ENCODE measurements around the gene ST3GAL2. TPM values are rescaled to one million over a fixed set of nuclear protein-coding genes. Genes with fewer than 3 reads are reported as not detected.
"Not testable (repeated sequence)": the region's sequence is repeated elsewhere in the genome, so short reads cannot be mapped to it uniquely, and the experiment has no call there.

Gene ST3GAL2
- total and polyA plus RNA-seq, 8 donors = 2.6 to 51.3 (median 11.7) TPM

DNA sequence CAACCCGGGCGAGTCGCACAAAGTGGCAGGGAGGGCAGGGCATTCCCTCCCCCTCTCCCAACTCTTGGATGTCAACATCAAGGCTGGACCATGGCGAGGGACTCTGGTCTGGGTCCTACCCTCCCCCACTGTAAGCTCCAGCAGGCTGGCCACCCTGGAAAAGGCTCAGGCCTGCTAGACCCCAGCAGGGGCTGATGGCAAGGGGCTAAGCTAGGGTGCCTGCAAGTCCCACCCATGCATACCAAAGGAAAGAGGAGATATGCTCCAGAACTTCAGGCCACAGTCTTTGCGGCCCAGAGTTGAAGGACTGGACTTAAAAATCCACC is 19.9 kb downstream of the ST3GAL2 start:
- no peaks in the 10 kb centered on the region for H3K36me3 ChIP-seq
- no peak for DNase-seq
- no peak overlapping the region for H3K4me3 ChIP-seq
- H3K27me3 ChIP-seq = no peaks in the 10 kb centered on the region
- no peak for TF ChIP-seq POLR2A (IDR thresholded peaks at IDR 0.05)
- TF ChIP-seq POLR2AphosphoS5 (IDR thresholded peaks at IDR 0.05) = no peak
- TF ChIP-seq, protein P1, sequence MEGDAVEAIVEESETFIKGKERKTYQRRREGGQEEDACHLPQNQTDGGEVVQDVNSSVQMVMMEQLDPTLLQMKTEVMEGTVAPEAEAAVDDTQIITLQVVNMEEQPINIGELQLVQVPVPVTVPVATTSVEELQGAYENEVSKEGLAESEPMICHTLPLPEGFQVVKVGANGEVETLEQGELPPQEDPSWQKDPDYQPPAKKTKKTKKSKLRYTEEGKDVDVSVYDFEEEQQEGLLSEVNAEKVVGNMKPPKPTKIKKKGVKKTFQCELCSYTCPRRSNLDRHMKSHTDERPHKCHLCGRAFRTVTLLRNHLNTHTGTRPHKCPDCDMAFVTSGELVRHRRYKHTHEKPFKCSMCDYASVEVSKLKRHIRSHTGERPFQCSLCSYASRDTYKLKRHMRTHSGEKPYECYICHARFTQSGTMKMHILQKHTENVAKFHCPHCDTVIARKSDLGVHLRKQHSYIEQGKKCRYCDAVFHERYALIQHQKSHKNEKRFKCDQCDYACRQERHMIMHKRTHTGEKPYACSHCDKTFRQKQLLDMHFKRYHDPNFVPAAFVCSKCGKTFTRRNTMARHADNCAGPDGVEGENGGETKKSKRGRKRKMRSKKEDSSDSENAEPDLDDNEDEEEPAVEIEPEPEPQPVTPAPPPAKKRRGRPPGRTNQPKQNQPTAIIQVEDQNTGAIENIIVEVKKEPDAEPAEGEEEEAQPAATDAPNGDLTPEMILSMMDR (IDR thresholded peaks at IDR 0.05) = no peak
- no peak for TF ChIP-seq EP300 (IDR thresholded peaks at IDR 0.05)
- intact Hi-C loops (cut with DNase I; ENCODE audit: low total_unique reads) = no loop called here
- peaks cover 6 to 62% (median 20%) of the 10 kb centered on the region in 4 donors for H3K4me1 ChIP-seq
- H3K9me3 ChIP-seq = no peaks in the 10 kb centered on the region
- no peak overlapping the region for H3K27ac ChIP-seq
- 69 to 90% (median 81%) methylated on average over 3 to 5 of the region's 5 CpGs for WGBS, 5 donors

DNA sequence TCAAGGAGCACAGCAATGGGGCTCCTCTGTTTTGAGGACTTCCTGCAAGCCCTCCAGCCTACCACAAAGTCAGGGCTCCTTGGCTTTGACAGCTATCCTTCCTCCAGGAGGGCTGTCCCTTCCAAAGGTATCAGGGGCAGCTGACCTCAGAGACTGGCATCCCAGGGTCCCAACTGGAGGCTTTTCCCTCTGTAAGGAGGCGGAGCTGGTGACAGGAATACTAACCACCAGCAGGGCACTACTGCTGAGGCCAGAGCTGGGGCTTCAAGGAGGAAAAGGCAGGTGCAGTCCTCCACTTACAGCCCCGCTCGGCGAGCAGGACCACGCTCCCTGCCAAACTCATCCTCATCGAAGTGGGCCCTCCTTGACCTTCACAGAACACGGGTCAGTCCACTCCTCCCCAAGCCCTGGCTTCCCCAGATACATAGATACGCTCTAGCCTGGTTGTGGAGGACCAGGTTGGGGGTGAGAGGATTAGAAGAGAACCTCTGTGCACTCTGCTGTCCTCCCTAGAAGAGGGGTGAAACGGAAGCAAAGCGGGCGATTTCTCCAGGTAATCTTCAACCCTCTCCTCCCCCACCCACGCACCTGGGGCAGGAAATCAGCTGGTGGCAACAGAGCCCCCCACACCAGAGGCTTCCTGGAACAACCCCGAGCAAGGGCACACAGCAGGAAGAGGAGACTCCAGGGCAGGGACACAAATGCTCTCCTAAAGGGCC is 20.5 kb downstream of the ST3GAL2 start:
- no peaks in the 10 kb centered on the region for H3K27me3 ChIP-seq
- WGBS, 5 donors = 74 to 85% (median 81%) methylated on average over 12 to 13 of the region's 13 CpGs
- no peak overlapping the region for H3K4me3 ChIP-seq
- no peak for DNase-seq
- H3K4me1 ChIP-seq = peaks cover 3 to 59% (median 18%) of the 10 kb centered on the region in 4 donors
- H3K36me3 ChIP-seq = no peaks in the 10 kb centered on the region
- intact Hi-C loops (cut with DNase I; ENCODE audit: low total_unique reads) = no loop called here
- H3K27ac ChIP-seq = no peak overlapping the region
- no peak for TF ChIP-seq POLR2AphosphoS5 (IDR thresholded peaks at IDR 0.05)
- H3K9me3 ChIP-seq = no peaks in the 10 kb centered on the region

DNA sequence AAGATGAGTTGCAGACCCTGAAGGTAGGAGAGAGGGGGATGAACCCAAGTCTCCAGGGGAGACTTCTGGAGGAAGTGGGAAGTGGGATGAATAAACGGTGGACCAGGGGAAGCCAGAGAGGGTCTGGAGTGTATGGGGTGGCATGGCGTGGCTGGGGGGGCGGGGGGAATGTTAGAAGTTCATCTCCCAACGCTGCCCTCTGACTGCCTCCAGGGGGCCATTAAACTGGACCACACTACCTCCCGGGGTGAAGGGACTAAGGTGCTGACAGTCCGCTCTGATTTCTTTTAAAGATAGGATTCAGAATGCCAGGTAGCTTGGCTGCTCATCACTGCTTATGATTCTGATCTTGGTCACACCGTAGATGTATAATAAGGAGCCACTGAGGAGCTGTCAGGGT is 21.2 kb downstream of the ST3GAL2 start:
- H3K9me3 ChIP-seq = no peaks in the 10 kb centered on the region
- H3K27ac ChIP-seq = no peak overlapping the region
- H3K27me3 ChIP-seq = no peaks in the 10 kb centered on the region
- peaks cover 0 to 51% (median 15%) of the 10 kb centered on the region in 4 donors for H3K4me1 ChIP-seq
- H3K36me3 ChIP-seq = no peaks in the 10 kb centered on the region
- intact Hi-C loops (cut with DNase I; ENCODE audit: low total_unique reads) = no loop called here
- DNase-seq = no peak
- TF ChIP-seq POLR2A (IDR thresholded peaks at IDR 0.05) (no peak), POLR2AphosphoS5 (IDR thresholded peaks at IDR 0.05) (no peak), EP300 (IDR thresholded peaks at IDR 0.05) (no peak)
- TF ChIP-seq, protein P1 (IDR thresholded peaks at IDR 0.05) = no peak
- H3K4me3 ChIP-seq = no peak overlapping the region
- WGBS, 5 donors = 76 to 85% (median 78%) methylated on average over 6 to 7 of the region's 7 CpGs

DNA sequence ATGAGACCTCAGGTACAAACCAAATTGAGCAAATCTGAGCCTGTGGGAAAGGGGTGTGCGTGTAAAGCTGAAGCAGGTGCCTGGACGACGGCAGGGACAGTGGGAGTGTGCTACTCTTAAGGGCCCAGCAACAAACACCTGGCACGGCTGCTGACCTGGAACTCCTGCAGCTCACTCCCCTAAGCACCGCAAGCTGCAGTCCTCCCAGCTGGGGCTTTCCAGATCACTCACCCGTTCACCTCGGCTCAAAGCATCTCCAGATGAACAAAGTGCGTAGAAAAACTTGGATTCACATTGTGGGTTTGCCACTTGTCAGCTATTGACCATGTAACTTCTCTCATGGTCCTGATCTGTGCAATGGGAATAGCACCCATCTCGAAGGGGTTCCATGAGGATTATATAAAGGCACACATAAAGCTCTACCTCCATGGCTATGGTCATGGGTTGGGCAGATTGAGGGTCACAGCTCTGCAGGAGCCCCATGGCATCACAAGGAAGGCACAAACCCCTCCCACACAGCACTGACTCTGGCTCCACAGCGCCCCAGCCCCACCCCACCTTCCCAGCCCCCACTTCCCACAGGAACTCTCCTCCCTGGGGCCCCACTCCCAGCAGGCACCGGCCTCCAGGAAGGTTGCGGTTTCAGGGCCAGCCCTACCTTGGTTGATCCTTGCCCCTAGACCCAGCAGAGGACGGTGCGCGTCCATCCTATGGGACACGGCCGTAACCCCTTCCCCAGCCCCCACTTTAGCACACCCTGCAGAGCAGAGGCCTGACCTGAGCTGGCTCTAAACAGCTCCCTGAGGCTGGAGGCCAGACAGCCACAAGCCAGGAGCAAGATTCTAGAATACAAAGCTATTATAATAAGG is 21.9 kb downstream of the ST3GAL2 start:
- no peak for TF ChIP-seq EP300 (IDR thresholded peaks at IDR 0.05)
- no peak for TF ChIP-seq POLR2AphosphoS5 (IDR thresholded peaks at IDR 0.05)
- no peak for TF ChIP-seq POLR2A (IDR thresholded peaks at IDR 0.05)
- TF ChIP-seq, protein P1 (IDR thresholded peaks at IDR 0.05) = no peak
- no peak overlapping the region for H3K27ac ChIP-seq
- intact Hi-C loops (cut with DNase I; ENCODE audit: low total_unique reads) = no loop called here
- DNase-seq = peak in 1 of 2 donors; percentile 61
- no peaks in the 10 kb centered on the region for H3K9me3 ChIP-seq
- peaks cover 0 to 46% (median 15%) of the 10 kb centered on the region in 4 donors for H3K4me1 ChIP-seq
- H3K36me3 ChIP-seq = peaks cover 0 to 7% (median 2%) of the 10 kb centered on the region in 4 donors
- no peaks in the 10 kb centered on the region for H3K27me3 ChIP-seq
- H3K4me3 ChIP-seq = no peak overlapping the region
- WGBS, 5 donors = 78 to 87% (median 81%) methylated on average over 15 to 17 of the region's 17 CpGs

DNA sequence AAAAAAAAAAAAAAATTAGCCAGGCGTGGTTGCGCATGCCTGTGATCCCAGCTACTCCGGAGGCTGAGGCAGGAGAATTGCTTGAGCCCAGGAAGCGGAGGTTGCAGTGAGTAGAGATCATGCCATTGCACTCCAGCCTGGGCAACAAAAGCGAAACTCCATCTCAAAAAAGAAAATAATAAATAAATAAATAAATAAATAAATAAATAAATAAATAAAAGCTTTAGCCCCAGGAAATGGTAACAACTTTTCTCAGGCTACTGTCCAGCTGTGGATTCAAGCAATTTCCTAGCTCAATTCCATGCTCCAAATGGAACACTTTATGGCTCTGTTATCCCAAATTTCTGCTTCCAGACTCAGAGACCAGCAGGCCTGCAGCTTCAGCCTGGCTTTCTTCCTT is 25.3 kb downstream of the ST3GAL2 start:
- H3K27me3 ChIP-seq; DNase-seq; H3K27ac ChIP-seq; H3K9me3 ChIP-seq; H3K4me3 ChIP-seq; intact Hi-C loops (cut with DNase I; ENCODE audit: low total_unique reads): not testable (repeated sequence)
- Histone ChIP-seq H3K36me3 (peaks cover 0 to 16% (median 7%) of the 10 kb centered on the region in 4 donors), H3K4me1 (peaks cover 0 to 16% (median under 1%) of the 10 kb centered on the region in 4 donors)
- WGBS, 5 donors = 90 to 98% (median 95%) methylated on average over 5 of the region's 5 CpGs
